ENCODE measurements around the gene ERMP1.

DNA sequence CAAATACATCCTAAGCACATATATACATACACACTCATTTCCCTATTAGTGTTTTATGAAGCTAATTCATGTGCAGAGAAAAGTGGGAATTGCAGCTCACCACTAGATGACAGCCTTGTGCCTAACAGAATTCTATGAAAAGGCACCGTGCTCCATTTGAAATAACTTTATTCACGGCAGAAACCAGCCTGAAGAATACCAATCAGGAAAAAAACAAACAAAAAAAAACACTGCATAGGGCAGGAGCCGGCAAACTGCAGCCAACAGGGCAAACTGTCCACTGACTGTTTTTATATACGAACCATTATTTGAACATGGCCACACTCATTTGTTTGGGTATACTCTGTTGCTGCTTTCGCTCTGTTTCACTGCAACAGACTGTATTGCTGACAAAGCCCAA, 33.6 kb downstream of the ERMP1 start:
- no peak for TF ChIP-seq EZH2phosphoT487 (IDR thresholded peaks at IDR 0.05; ENCODE audit: borderline replicate concordance, low read length)
- TF ChIP-seq, protein P1, sequence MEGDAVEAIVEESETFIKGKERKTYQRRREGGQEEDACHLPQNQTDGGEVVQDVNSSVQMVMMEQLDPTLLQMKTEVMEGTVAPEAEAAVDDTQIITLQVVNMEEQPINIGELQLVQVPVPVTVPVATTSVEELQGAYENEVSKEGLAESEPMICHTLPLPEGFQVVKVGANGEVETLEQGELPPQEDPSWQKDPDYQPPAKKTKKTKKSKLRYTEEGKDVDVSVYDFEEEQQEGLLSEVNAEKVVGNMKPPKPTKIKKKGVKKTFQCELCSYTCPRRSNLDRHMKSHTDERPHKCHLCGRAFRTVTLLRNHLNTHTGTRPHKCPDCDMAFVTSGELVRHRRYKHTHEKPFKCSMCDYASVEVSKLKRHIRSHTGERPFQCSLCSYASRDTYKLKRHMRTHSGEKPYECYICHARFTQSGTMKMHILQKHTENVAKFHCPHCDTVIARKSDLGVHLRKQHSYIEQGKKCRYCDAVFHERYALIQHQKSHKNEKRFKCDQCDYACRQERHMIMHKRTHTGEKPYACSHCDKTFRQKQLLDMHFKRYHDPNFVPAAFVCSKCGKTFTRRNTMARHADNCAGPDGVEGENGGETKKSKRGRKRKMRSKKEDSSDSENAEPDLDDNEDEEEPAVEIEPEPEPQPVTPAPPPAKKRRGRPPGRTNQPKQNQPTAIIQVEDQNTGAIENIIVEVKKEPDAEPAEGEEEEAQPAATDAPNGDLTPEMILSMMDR (IDR thresholded peaks at IDR 0.05; ENCODE audit: low read depth, low read length, poor library complexity, severe bottlenecking), result peak; percentile 45

Measured in DOHH2 (cell line).